22Rv1 (cell line): Measurements from ENCODE around the gene FHOD1.
A peak's percentile ranks its signal among the peaks of the same experiment; 100 is the strongest.

ENCODE experiments used
- H3K27ac ChIP-seq: fragments of 450-650 bp; 2 replicates; pipeline ENCODE4 v1.5.1; 2017
- ZFX ChIP-seq: fragments of 450-650 bp; IDR thresholded peaks from 2 replicates; pipeline ENCODE4 v1.6.1; 2017; ENCODE audit warnings: antibody characterized with exemption, borderline replicate concordance
- TF ChIP-seq, protein P1 (sequence below): fragments of 450-650 bp; IDR thresholded peaks from 2 replicates; pipeline ENCODE4 v1.5.1; 2017; ENCODE audit warnings: mild to moderate bottlenecking

The FHOD1 gene

GRCh38 chr16:67248073-67248400 lies 756 bp upstream of the FHOD1 start:
- no peak overlapping the region for H3K27ac ChIP-seq
- TF ChIP-seq ZFX: no peak
- TF ChIP-seq, protein P1, sequence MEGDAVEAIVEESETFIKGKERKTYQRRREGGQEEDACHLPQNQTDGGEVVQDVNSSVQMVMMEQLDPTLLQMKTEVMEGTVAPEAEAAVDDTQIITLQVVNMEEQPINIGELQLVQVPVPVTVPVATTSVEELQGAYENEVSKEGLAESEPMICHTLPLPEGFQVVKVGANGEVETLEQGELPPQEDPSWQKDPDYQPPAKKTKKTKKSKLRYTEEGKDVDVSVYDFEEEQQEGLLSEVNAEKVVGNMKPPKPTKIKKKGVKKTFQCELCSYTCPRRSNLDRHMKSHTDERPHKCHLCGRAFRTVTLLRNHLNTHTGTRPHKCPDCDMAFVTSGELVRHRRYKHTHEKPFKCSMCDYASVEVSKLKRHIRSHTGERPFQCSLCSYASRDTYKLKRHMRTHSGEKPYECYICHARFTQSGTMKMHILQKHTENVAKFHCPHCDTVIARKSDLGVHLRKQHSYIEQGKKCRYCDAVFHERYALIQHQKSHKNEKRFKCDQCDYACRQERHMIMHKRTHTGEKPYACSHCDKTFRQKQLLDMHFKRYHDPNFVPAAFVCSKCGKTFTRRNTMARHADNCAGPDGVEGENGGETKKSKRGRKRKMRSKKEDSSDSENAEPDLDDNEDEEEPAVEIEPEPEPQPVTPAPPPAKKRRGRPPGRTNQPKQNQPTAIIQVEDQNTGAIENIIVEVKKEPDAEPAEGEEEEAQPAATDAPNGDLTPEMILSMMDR: no peak

- TF ChIP-seq, protein P1: peak; percentile 35; the same call in 1 of the 2 replicates
- TF ChIP-seq ZFX: no peak
- peak overlapping the region; percentile 87 for H3K27ac ChIP-seq
These were observed 507 bp downstream of the FHOD1 start for GRCh38 chr16:67246756-67247191.

DNA sequence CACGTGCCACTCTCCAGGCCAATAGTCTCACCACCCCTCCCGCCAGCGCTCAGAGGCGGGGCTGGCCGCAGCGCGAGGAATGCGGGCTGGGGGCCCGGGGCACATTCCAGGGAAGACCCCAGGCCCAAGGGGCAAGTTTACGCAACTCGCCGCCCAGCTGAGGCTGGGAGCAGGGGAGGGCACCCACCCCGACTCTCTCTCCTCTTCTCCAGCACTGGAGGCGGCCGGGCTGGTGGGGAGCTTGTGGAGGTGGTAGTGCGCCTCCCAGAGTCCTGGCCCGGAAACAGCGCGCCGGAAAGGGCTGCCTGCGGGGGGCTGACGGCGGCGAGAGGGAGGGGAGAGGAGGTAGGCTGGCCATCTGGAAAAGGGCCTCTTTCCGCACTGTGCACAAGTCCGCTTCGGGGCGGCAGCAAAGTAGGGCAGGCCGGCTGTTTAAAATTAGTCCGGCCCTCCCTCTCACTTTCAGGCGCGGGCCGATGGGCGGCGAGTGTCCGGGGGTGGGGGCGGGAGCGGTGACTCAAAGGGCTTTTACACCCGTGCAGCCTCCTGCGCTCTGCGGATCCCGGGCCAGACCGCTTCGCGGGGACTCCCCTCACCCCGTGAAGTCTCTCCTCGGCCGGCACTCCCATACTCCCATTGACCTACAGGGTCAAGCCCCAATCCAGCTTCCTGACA lies 1.1 kb downstream of the FHOD1 start:
- peak overlapping the region; percentile 87 for H3K27ac ChIP-seq
- TF ChIP-seq ZFX: no peak
- TF ChIP-seq, protein P1: peak; percentile 19; the same call in 1 of the 2 replicates

DNA sequence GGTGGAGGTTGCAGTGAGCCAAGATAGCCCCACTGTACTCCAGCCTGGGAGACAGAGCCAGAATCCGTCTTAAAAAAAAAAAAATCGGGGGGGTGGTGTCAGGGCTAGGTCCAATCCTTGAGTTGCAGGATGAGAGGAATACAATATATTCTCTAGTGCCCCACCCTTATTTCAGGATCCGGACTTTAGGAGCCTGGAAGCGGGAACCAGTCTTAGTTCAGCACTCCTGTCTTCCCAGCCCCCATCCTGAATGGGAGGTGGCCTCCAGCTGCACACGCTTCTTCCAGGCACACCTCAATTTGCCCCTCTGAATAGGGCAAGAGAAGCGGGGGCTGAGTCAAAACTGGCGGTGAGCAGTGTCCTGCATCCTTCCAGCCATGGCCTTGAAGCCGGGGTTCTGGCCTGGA lies 1.6 kb downstream of the FHOD1 start:
- TF ChIP-seq, protein P1: no peak
- H3K27ac ChIP-seq: peak overlapping the region; percentile 87

GRCh38 chr16:67245186-67245585 lies 2.1 kb downstream of the FHOD1 start:
- 0 out of 2 replicates have a peak overlapping the region, but pooled peaks have one; percentile 17 for H3K27ac ChIP-seq
- no peak for TF ChIP-seq ZFX
- TF ChIP-seq, protein P1: no peak

- TF ChIP-seq, protein P1: no peak
- no peak for TF ChIP-seq ZFX
- 0 out of 2 replicates have a peak overlapping the region, but pooled peaks have one; percentile 17 for H3K27ac ChIP-seq
These were observed 2.7 kb downstream of the FHOD1 start for GRCh38 chr16:67244387-67245185.

DNA sequence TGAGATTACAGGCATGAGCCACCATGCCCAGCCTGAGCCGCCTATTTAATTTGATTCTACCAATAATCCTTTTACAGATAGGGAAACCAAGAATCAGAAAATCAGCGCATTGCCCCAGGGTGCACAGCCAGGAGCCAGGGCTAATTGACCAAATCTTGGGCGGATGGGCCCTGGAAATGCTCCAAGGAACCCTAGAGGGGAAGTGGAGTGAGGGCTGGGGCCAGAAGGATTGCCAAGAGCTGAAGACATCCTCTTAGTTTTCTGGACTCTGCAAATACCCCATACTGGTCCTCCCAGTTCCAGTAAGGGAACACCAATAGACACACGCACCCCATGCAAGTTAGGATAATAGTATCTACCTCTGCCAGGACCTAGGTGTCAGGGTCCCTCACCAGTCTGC lies 3.8 kb downstream of the FHOD1 start:
- H3K27ac ChIP-seq: no peak overlapping the region
- no peak for TF ChIP-seq ZFX
- TF ChIP-seq, protein P1: no peak
